Stimulated activated CD4-positive, alpha-beta T cell treated with anti-CD3 and anti-CD28 coated beads, Interleukin-1b, Interleukin-23, amount 100 ng/mL, for 48 hours (primary cell): ENCODE results near the gene RAB6B.

Experiments used
- DNase-seq: peaks from one replicate; pipeline ENCODE4 v3.0.0-alpha.2; 2020

Gene RAB6B

GRCh38 chr3:133834621-133835417, 60.9 kb downstream of the RAB6B start:
- DNase-seq = no peak

GRCh38 chr3:133833880-133834620, 61.6 kb downstream of the RAB6B start:
- no peak for DNase-seq

DNA sequence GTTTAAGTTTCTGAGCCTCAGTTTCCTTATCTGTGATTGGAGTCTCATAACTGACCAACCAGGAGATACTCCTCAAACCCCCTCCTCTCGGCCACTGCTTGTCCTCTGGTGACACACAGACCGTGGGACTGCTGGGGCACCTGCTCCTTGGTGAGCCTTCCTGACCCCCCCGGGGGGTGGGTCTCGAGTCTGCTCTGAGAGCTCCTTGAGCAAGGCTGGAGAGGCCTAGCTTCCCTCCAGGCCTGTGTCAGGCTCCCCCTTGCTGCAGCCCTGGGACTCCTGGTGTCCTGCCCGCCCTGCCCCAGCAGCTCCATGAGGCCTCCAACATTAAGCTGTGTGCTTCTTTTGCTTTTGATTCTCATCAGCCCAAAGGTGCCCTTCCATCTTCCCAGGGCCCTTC, 62.4 kb downstream of the RAB6B start:
- no peak for DNase-seq

DNA sequence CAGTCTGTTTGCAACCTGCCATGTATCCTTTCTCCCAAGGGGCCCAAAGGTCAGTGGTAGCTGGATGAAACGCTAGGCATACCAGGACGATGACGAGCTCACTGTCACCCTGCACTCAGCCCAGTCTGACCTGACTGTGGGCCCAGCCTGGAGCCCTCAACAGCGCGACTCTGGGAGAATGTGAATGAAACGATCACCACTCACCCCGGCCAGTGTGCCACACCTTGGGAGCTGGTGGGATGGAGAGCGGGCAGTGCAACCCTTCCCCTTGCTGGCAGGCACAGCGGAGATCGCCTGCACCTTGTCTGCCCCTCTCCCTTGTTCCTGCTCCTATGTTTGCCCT, 62.9 kb downstream of the RAB6B start:
- no peak for DNase-seq

DNA sequence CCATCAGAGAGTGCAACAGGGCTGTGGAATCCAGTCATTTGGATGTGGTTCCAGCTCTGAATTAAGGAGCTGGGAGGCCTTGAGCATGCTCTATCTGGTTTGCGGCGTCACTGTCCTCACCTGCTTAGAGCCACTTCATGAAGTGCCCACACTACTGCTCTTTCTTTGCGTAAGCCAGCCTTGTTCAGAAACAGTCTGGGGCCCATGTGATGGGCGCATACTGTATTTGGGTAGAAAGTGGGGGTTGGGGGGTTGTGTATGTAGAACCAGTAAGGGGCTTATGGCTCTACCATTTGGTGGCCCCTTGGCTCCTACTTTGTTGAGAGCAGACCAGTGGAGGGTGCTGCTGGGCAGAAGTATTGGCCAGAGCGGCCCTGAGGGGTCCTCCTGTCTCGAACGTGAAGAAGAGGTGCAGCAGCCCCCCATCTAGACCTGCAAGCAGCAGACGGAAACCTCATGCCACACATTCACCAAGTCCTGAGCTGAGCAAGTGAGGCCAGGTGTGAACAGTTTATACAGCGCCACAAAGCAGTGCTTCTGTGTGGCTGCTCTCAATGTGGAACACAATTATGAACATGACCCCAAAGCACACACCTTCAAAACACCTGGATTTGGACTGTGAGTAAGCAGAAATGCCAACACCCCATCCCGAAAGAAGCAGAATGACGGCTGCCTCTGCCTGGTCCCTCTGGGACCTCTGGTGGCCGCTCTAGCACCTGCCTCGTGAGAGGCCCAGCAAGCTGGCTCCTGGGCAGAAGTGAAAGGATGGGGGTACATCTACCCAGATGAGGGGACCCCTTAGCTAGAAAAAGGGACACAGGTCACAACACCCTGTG, 63.5 kb downstream of the RAB6B start:
- DNase-seq = no peak

GRCh38 chr3:133830071-133830470, 65.6 kb downstream of the RAB6B start:
- DNase-seq = no peak

GRCh38 chr3:133829310-133829707, 66.4 kb downstream of the RAB6B start:
- DNase-seq = no peak

DNA sequence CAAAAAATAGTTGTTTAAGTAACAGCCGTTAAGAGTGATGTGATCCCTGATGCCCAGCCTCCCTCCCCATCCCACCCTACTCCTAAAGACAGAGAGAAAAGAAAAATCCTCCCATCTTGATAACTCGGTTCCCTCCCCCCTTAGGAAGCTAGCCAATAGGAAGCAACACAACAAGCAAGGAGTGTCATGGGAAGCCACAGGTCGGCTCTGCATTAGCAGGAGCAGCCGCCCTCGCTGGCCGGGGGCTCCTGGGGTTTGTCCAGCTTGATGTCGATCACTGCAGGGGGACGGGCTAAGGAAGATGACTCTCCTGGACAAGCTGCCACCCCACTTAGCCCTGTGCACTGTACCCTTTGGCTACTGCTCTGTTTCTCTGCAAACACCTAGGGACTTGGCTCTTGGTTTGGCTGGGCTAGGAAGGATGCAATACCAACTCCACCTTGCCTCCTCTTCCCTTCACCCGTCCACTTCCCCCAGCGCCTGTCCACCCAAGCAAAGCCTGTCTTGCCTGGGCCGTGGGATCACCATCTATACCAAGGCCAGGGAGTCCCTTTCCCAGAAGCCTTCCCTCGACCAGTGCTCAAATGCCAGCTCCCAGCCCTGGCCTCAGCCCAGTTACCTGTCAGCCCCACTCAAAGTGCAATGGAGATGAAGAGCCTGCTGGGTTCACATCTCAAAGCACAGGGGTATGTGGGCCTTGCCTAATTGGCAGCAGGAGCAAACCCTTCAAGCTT, 66.9 kb downstream of the RAB6B start:
- no peak for DNase-seq

DNA sequence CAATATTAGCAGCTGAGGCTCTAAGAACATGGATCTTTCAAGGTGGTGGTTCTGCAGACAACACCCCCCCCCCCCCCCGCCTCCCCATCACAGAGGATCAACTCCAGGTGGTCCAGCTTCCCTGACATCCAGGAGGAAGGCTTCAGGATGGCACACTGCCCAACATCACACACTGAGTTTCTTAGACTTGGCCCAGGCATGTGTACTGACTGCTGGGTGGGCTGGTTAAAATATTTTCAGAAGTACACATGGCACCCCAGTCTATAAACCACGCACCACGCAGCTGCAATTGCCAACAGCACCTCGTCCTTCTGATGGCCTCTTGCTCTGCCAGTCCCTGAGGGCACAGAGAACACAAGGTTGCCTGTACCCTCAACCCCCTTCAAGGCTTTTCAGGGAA, 68.0 kb downstream of the RAB6B start:
- no peak for DNase-seq

DNA sequence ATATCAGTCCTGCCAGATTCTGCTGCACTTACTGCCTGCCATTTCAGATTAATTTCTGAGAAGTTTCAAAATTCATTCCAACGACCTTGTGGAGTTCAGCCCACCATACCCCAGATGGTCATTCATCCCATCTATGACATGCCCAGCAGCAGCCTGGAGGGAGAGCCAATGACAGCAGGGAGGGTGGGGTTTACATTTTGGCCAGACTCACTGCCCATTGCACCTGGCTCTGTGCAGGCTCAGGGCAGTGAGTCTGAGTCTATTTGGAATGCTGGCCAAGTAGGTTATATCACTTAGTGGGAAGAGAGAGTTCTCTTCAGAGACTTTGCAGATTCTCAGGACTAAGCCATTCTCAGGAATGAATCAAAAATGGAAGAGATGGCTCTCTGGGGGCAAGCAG, 68.5 kb downstream of the RAB6B start:
- DNase-seq = no peak

DNA sequence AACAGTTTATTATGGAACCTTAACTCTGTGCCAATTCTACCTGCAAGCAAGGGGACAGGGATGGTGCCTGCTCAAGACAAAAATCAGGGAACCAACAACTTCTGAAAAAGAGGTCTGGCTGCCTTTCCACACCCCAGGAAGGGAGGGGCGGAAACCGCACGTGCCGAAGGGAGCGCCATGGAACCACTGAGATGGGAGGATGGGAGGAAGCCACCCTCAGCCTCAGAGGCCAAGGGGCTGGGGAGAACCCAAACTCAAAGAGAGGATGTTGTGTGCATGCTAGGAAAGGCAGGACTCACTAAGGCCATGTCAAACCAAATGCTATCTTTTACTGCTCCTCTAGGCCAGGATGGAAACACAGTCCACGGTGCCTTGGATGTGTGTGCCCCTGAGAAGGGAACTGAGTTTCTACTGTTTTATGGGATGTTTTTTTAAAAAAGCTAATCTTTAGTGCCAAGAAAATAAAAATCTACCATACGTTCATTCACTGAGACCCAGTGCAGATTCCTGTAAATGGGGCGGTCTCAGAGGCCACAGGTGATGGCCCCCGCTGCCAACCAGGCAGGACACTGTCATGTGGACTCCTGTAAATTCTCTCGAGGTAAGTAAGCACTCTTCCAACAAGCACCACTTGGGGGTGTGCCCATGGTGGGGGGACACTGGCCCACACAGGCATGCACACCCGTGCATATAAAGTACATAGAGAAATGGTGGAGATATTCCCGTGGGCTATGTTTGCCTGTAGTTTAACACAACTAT, 69.5 kb downstream of the RAB6B start:
- no peak for DNase-seq

DNA sequence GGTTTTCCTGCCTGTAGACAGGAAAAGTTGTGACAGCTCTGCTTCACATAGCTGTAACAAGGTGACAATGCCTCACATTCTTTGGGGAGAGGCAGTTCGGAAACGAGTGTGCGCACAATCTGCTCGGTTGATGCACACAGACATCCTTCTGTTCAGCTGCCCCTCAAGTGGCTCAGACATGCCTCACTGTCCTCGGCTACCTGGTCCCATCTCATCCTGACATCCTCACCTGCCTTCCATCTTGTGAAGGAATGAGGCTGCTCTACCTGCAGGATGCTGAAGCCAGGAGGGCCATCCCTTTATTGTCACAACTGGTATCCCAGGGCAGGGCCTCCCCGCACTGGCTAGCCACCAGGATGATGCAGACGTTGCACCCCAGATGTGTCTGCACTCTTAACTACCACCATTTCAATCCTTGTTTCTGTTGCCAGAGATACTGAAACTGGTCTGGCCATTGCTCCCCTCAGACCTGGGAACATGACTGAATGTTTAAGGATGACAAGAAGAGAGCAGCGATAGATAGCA, 70.7 kb downstream of the RAB6B start:
- no peak for DNase-seq

- DNase-seq = no peak
These were observed 73.7 kb downstream of the RAB6B start for GRCh38 chr3:133821767-133822638.

DNA sequence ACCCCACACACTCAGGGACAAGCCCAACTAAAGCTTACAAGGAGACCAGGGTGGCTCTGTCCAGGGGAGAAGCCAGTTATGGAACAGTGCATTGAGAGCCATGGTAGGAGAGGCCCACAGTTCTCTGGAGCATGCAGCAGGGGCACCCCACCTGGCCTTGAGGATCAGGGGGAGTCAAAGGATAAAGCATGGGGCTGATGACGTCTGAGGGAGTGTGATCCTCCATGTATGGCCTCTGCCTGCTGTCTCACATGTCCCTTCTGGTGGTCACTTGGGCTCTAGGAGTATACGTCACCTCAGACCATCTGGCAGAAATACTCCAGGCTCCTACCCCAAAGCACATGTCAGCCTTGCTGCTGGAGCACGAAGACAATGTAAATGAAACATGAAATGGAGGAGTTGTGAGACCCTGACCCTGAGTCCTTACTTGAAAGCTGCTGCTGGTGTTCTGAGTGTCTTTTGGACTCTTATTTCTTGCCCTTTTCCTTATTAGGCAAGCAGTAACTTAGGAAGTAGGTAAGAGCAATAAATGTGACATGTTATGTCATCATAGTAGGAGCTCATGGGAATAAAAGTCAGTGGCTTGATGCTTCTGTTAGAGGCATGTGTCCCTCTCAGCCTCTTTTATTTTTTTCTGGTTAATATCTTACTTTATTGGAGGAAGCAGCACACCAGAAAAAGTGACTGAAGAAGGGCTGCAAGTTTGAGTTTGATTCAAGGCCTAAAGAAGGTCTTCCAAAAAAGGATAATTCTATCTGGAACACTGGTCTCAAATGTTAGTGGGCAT, 74.6 kb downstream of the RAB6B start:
- no peak for DNase-seq

GRCh38 chr3:133820129-133820528, 75.6 kb downstream of the RAB6B start:
- no peak for DNase-seq

GRCh38 chr3:133815386-133815785, 80.3 kb downstream of the RAB6B start:
- DNase-seq = no peak

DNA sequence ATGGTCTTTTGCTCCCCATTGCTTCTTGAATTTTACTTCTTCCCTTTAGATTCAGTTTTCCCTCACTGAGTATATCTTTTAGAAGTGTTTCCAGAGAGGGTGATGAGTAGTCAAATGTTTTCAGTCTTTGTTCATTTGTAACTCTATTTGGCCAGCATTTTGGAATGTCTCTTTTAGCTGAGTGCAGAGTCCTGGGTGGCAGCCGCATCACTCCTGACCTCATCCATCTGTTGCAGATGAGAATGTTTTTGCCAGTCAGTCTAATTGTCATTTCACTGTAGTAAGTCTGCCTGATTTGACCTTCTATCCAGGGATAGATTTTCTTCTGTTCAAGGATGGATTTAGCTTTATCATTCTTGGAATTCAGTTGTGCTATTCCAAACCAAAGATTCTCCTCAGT, 82.8 kb downstream of the RAB6B start:
- DNase-seq = no peak

DNA sequence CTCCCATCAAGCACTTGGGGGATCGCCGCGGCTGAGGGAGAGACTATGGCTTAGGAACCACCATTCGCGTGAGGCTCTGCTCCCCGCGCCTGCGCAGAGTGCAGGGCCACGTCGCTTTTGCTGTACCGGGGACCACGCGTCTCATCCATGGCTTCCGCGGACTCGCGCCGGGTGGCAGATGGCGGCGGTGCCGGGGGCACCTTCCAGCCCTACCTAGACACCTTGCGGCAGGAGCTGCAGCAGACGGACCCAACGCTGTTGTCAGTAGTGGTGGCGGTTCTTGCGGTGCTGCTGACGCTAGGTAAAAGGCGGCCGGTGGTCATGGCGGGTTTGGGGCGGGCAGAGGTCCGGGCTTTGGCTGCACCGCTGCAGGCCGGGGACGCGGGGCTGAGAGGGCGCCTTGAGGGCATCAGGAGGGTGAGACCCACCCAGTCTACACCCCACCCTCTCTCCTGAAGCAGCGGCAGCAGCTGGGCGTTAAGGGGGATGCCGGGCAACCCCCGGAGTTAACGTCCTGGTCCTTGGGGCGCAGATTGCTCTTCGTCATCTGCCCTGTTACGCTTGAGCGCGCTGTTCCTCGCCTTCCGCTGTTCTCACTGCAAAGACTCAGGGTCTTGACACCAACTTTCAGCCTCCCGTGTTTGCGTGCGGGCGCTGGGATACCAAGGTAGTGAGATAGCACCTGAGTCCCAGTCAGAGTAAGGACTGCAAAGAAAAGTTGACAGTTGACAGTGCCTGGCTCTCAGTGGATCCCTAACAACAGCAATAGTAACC, 89.8 kb downstream of the RAB6B start, which contains the start of gene SRPRB:
SRPRB (plus strand) TSS at position 114 of the 774 bp plus-strand sequence; CDS start at position 148, 34 bp downstream.
- DNase-seq = peak; percentile 98

DNA sequence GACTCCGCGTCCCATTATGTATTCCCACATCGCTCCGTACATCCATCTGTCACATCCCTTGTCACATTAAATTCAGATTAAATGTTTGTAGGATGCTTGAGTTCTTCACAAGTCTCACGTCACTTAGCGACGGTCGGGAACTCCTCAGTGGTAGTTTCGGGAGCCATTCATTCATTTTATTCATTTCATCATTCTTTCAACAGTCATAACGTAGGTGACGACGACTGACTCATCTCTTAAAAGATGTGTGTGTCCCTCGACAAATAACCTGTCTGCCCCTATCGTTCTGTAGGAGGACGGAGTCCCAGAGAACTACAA, 90.3 kb downstream of the RAB6B start:
- no peak for DNase-seq
